IPS-15b (cell line): ENCODE data around the gene NGLY1.

Source experiments
- H3K27me3 ChIP-seq: one replicate; pipeline ENCODE4 v1.6.1; 2013; ENCODE audit warnings: low read length; ENCODE audit not compliant: control insufficient read depth, insufficient read depth
- H3K36me3 ChIP-seq: one replicate; pipeline ENCODE4 v1.6.1; 2013; ENCODE audit warnings: low read length; ENCODE audit not compliant: control insufficient read depth, insufficient read depth
- H3K4me1 ChIP-seq: one replicate; pipeline ENCODE4 v1.6.1; 2013; ENCODE audit warnings: mild to moderate bottlenecking, low read length; ENCODE audit not compliant: control insufficient read depth, insufficient read depth
- H3K4me3 ChIP-seq: one replicate; pipeline ENCODE4 v1.5.1; 2013; ENCODE audit warnings: low read depth, low read length
- H3K9ac ChIP-seq: one replicate; pipeline ENCODE4 v1.6.1; 2013; ENCODE audit warnings: low read depth, mild to moderate bottlenecking, low read length
- H3K9me3 ChIP-seq: one replicate; pipeline ENCODE4 v1.6.1; 2013; ENCODE audit warnings: mild to moderate bottlenecking, low read length; ENCODE audit not compliant: control insufficient read depth, insufficient read depth

The NGLY1 gene, protein sequence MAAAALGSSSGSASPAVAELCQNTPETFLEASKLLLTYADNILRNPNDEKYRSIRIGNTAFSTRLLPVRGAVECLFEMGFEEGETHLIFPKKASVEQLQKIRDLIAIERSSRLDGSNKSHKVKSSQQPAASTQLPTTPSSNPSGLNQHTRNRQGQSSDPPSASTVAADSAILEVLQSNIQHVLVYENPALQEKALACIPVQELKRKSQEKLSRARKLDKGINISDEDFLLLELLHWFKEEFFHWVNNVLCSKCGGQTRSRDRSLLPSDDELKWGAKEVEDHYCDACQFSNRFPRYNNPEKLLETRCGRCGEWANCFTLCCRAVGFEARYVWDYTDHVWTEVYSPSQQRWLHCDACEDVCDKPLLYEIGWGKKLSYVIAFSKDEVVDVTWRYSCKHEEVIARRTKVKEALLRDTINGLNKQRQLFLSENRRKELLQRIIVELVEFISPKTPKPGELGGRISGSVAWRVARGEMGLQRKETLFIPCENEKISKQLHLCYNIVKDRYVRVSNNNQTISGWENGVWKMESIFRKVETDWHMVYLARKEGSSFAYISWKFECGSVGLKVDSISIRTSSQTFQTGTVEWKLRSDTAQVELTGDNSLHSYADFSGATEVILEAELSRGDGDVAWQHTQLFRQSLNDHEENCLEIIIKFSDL

DNA sequence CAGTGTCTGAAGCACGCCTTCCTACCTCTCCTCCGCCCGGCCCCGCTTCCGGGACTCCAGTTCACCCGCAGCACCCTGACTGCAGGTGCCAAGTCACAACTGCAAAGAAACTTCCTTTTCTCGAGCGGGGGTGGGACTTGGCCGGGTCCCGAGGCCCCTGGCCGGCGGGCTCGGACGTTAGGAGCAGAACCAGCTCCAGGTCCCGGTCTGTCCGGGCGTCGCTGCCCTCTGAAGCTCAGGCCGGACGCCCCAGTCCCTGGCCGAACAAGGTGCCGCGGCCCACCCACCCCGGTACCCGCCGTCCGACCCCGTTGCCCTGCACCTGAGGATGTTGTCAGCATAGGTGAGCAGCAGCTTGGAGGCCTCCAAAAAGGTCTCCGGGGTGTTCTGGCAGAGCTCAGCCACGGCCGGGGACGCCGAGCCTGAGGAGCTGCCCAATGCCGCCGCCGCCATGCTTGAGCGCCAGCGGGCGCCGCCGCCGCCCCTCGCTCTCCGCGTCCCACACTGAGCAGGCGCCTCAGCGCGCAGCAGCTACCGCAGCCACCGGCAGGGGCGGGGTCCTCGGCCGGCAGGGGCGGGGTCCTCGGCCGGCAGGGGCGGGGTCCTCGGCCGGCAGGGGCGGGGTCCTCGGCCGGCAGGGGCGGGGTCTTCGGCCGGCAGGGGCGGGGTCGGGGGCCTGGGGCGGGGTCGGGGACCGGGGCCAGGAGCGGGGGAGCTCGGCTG lies at the start of gene NGLY1:
TSS of gene NGLY1 (minus strand) at position 506 of the 723 bp plus-strand sequence. CDS start at position 453, 53 bp downstream.
- peak within 1 kb of the TSS; percentile 86 for H3K4me3 ChIP-seq
- H3K36me3 ChIP-seq, result no peaks in the 10 kb centered on the region
- H3K4me1 ChIP-seq, result peaks cover 8% of the 10 kb centered on the region
- H3K9me3 ChIP-seq, result no peaks in the 10 kb centered on the region
- H3K27me3 ChIP-seq, result peaks cover 6% of the 10 kb centered on the region
- H3K9ac ChIP-seq, result peak within 1 kb of the TSS; percentile 65

DNA sequence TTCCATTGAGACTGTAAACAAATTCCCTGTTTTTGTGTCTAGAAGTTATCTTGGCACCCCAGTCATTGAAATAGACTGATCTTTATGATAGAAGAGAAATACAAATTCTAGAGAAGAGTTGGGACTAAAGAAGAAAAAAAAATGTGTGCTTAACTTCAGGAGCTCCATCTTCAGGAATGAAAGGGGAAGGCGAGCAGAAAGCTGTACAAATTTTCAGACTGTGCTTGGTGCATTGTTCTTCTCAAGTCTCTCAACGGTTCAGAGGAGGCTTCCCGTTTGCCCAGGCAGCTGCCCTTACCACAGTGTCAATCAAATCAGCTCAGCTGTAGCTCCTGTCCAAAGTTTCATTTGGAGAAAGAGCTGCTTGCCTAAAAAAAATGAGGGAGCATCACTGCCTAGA lies 48.3 kb upstream of the NGLY1 start:
- Histone ChIP-seq H3K9ac (no peak overlapping the region), H3K4me1 (no peaks in the 10 kb centered on the region), H3K27me3 (no peaks in the 10 kb centered on the region), H3K4me3 (no peak overlapping the region), H3K9me3 (no peaks in the 10 kb centered on the region), H3K36me3 (no peaks in the 10 kb centered on the region)

DNA sequence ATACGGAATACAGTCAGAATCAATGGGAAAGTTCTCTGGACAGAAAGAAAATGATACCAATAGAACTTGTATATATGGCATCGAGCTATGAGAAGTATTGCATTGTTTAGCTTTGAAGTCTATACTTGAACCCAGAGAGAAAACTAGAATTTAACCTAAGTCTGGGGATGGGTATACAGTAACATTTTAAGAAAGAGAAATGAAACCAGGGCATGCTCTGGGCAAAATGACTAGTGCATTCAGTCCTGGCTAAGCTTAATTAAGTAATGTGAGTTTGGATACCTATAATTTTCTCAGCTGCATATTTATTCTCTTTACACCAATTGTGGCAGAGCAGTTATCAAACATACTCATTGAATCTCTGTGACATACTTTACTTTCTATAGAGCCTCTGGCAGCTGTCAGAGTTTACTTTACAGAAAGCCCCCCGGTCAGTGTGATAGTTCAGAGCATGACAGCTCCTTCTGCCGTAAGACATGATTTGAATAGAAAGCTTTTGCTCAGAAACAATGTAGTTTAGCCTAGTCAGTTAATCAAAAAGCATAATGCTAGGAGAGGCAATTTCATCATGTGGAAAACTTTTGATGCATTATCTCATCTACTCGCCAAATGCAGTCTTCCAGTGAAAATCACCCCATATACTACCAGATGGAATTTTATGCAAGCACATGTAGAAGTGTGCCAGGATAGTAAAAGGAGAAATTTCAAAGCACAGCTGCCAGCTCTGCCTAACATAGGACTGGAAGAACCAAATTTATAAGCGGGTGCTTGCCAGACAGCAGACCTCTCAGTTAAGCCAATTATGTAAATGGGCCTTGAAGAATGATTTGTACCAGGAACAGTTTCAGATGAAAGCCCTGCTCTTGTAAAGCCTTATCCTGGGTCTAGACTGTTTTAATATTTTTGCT lies 47.4 kb upstream of the NGLY1 start:
- Histone ChIP-seq H3K36me3 (no peaks in the 10 kb centered on the region), H3K4me3 (no peak overlapping the region), H3K9ac (no peak overlapping the region), H3K4me1 (no peaks in the 10 kb centered on the region), H3K27me3 (no peaks in the 10 kb centered on the region), H3K9me3 (no peaks in the 10 kb centered on the region)

DNA sequence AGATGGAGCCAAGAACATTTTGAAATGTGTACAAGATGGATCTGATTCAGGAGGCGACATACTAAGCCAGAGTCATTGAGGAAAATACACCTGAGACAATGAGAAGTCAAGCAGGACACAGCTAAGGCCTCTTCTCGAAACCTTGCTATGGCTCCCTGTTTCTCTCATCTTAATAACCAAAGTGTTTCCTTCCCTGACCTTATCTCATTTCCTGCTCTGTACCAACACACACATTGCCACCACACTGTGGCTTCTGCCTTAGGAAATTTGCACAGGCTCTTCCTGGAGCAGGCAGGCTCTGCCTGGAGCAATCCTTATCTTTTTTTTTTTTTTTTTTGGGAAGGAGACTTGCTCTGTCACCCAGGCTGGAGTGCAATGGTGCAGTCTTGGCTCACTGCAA lies 43.3 kb upstream of the NGLY1 start:
- no peaks in the 10 kb centered on the region for H3K27me3 ChIP-seq
- no peak overlapping the region for H3K4me3 ChIP-seq
- H3K9me3 ChIP-seq, result no peaks in the 10 kb centered on the region
- H3K36me3 ChIP-seq, result no peaks in the 10 kb centered on the region
- no peaks in the 10 kb centered on the region for H3K4me1 ChIP-seq
- no peak overlapping the region for H3K9ac ChIP-seq

DNA sequence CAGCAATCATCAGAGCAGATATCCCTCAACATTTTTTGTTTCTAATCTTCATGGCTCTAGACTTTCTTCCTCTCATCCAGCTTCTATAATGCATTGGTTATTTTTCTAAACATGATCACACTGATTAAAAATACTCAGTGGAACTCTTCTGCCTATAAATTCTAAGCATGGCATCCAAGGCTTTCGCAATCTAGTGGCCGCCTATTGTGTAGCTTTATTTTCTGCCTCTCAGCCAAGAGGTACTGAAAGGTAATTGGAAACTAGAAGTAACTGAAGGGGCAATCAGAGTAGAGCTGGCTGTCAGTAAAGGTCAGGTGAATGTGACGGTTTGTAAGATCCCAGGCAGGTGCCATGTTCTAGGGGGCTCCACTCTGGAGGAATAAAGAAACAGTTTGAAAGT lies 40.1 kb upstream of the NGLY1 start:
- Histone ChIP-seq H3K9me3 (no peaks in the 10 kb centered on the region), H3K4me1 (peaks cover 2% of the 10 kb centered on the region), H3K36me3 (no peaks in the 10 kb centered on the region), H3K9ac (no peak overlapping the region), H3K4me3 (no peak overlapping the region), H3K27me3 (no peaks in the 10 kb centered on the region)

DNA sequence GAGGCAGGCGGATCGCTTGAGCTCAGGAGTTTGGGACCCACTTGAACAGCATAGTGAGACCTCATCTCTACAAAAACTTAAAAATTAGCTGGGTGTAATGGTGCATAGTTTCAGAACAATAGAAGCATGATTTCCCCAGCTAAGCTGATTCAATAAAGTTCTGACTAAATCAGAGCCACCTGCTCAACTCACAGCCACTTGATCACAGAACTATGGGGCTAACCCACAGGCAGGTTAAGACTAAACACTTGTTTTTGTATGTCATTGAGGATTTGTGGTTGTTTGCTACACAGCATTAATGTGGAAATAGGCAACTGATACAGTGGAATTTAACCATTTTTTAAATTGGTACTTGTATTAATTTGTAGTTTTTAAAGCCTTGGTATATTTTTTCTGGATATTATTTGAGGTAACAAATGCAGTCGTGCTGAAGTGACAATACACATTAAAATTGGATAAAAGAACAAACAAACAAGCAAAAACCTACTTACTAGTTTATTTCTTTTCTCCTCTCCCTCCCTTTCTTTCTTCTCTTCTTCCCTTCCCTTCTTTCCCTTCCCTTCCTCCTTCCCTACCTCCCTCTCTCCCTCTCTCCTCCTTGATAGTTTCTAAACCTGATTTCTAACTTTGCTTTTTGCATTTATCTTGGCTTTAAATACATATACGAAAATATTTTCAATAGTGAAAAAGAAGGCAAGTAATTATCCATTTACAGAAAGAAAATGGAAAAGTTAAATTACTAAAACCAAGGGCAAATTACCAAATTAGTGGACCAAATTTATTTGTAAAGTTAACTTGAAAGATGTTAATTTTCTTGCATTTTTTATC lies 38.7 kb upstream of the NGLY1 start:
- Histone ChIP-seq H3K9ac (no peak overlapping the region), H3K9me3 (no peaks in the 10 kb centered on the region), H3K4me3 (no peak overlapping the region), H3K4me1 (peaks cover 5% of the 10 kb centered on the region), H3K27me3 (no peaks in the 10 kb centered on the region), H3K36me3 (no peaks in the 10 kb centered on the region)

DNA sequence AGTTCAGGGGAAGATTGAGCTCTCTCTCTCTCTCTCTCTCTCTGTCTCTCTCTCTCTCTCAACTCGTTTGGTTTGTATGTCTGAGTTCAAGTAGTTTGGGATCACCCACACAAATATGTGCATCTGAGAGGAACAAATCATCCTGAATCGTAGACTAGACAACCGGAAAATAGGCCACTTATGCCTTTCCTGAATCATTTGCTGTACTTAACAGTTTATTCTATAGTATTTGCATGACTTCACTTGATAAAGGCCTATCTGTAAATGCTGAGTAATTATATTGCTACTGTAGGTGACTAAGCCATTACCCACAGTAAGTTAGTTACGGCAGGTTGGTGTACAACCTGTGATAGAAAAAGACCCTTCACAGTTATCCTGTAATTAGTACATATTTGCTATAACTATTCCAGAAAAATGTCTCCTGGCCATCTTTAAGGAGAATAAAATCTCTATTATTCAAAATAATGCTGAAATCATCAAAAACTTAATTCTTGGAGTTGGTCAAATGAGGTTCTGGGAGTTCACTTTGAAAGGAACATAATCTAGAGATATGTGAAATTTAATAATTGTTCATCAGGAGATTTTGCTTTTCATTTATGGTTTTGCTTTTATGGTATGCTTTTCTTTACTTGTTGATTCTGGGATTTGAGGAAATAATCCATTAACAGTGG lies 37.7 kb upstream of the NGLY1 start:
- H3K9ac ChIP-seq, result no peak overlapping the region
- no peaks in the 10 kb centered on the region for H3K36me3 ChIP-seq
- H3K4me3 ChIP-seq, result no peak overlapping the region
- H3K27me3 ChIP-seq, result no peaks in the 10 kb centered on the region
- peaks cover 5% of the 10 kb centered on the region for H3K4me1 ChIP-seq
- H3K9me3 ChIP-seq, result no peaks in the 10 kb centered on the region

DNA sequence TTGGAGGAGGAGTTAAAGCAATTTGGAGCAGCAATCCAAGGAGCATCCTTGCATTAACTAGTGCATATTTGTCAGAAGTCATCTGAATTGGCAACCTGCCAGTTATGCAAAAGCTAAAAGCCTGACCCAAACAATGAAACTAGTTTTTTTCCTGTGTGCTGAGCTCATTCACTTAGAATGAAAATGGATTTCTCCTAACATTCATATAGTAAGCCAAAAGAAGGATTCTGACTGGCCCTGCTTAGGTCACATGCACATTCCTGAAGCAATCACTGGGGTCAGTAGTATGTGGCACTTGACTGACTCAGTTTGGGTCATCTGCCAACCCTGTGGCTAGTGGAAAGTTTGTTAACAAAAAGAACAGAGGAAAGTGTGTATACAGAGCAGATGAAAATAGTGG lies 37.1 kb upstream of the NGLY1 start:
- Histone ChIP-seq H3K4me3 (no peak overlapping the region), H3K27me3 (no peaks in the 10 kb centered on the region), H3K36me3 (no peaks in the 10 kb centered on the region), H3K9ac (no peak overlapping the region), H3K4me1 (peaks cover 5% of the 10 kb centered on the region), H3K9me3 (no peaks in the 10 kb centered on the region)

DNA sequence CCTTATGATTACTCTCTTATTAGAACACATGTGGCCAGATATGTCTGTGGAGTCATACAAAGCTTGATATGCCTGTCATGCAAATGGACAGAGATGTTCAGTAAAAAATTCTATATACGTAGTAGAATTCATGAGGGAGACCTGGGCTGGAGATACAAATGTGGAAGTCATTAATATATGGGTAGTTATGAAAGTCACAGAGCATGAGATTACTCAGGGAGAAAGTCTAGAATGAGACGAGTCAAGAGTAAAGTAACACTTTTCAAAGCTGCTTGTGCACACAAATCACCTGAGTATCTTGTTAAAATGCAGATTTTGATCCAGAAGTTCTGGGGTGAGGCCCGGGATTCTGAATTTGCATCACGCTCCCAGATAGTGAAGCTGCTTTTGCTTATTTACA lies 35.1 kb upstream of the NGLY1 start:
- Histone ChIP-seq H3K9me3 (no peaks in the 10 kb centered on the region), H3K4me1 (peaks cover 5% of the 10 kb centered on the region), H3K27me3 (no peaks in the 10 kb centered on the region), H3K36me3 (no peaks in the 10 kb centered on the region), H3K9ac (no peak overlapping the region), H3K4me3 (no peak overlapping the region)

DNA sequence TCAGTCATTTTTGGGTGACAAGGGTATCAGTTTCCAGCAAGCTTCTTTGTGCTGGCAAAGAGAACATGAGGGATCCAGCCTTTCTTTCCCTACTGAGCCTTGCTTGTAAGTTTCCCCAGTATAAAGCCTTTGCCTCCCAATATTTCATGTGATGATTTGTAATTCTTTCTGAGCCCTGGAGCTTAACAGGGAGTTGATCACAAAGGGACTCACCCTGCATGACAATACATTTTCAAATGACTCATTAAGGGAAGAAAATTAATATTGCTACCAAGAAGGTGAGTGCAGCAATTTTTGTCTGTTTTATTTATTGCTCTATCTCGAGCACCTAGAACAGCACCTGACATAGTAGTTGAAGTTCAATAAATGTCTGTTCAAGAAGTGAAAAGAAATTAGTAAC lies 34.4 kb upstream of the NGLY1 start:
- Histone ChIP-seq H3K36me3 (no peaks in the 10 kb centered on the region), H3K9ac (no peak overlapping the region), H3K4me1 (peaks cover 5% of the 10 kb centered on the region), H3K4me3 (no peak overlapping the region), H3K27me3 (no peaks in the 10 kb centered on the region), H3K9me3 (no peaks in the 10 kb centered on the region)
